SK-N-SH (cell line): ENCODE results near the gene HAAO. TPM values are rescaled to one million over a fixed set of nuclear protein-coding genes. Genes with fewer than 3 reads are reported as not detected.

ENCODE experiments used
- CTCF ChIA-PET: fragments of 300-600, 350-600 bp; formaldehyde crosslinking; extraction: SDS; loops from one replicate; lab custom pipeline; 2021; lab: Yijun Ruan, JAX
- POLR2A ChIA-PET: fragments of 350-600 bp; sonication (Branson Sonifier 250); formaldehyde crosslinking; extraction: SDS; loops from one replicate; lab custom pipeline; 2020; ENCODE audit warnings: antibody characterized with exemption, inconsistent platforms; lab: Yijun Ruan, JAX
- DNase-seq: peaks from one replicate; pipeline ENCODE4 v3.0.0; 2012
- H2AFZ ChIP-seq: fragments of 200-600 bp; sonication (generic); 2 replicates; pipeline ENCODE4 v1.8.1; 2016; ENCODE audit warnings: antibody characterized with exemption, mild to moderate bottlenecking, low read depth
- H3F3A ChIP-seq: fragments of 200-600 bp; sonication (generic); replicated peaks from 2 replicates; pipeline ENCODE3; 2016; ENCODE audit warnings: antibody characterized with exemption, mild to moderate bottlenecking; ENCODE audit not compliant: insufficient read depth
- H3K27ac ChIP-seq, 2 experiments: fragments of 200-500 bp in 1 of 2; fragments of 200-600 bp in 1 of 2; sonication (Bioruptor generic) in 1 of 2; sonication (generic), shearing (Covaris generic) in 1 of 2; 2 replicates each; pipeline versions ENCODE4 v1.5.1 to v1.6.1; 2014 to 2016; ENCODE audit warnings: low read depth in 2 of 2, inconsistent platforms in 1 of 2, low read length in 1 of 2, mild to moderate bottlenecking in 1 of 2, mixed read lengths in 1 of 2
- H3K27me3 ChIP-seq: fragments of 200-600 bp; sonication (generic), shearing (Covaris generic); 2 replicates; pipeline ENCODE4 v1.6.1; 2016; ENCODE audit warnings: mixed run types; ENCODE audit not compliant: insufficient read depth
- H3K36me3 ChIP-seq, 2 experiments: fragments of 200-500 bp in 1 of 2; fragments of 200-600 bp in 1 of 2; sonication (Bioruptor generic) in 1 of 2; sonication (generic) in 1 of 2; replicated peaks in 1 of 2; 2 replicates each; pipeline versions ENCODE3 to v1.5.1; 2014 to 2016; ENCODE audit warnings: low read length in 1 of 2, mild to moderate bottlenecking in 1 of 2; ENCODE audit not compliant: insufficient read depth in 2 of 2, control insufficient read depth in 1 of 2
- H3K4me1 ChIP-seq, 2 experiments: fragments of 200-500 bp in 1 of 2; fragments of 200-600 bp in 1 of 2; sonication (Bioruptor generic) in 1 of 2; sonication (generic), shearing (Covaris generic) in 1 of 2; 2 replicates each; pipeline versions ENCODE4 v1.5.1 to v1.6.1; 2014 to 2016; ENCODE audit warnings: low read depth in 1 of 2, low read length in 1 of 2, mixed run types in 1 of 2; ENCODE audit not compliant: insufficient read depth in 2 of 2, control insufficient read depth in 1 of 2
- H3K4me2 ChIP-seq: fragments of 200-600 bp; sonication (generic), shearing (Covaris generic); 2 replicates; pipeline ENCODE4 v1.6.1; 2017; ENCODE audit warnings: mixed run types
- H3K4me3 ChIP-seq, 2 experiments: fragments of 200-500 bp in 1 of 2; fragments of 200-600 bp in 1 of 2; sonication (Bioruptor generic) in 1 of 2; sonication (generic), shearing (Covaris generic) in 1 of 2; 2 replicates each; pipeline versions ENCODE4 v1.5.1 to v1.8.1; 2014 to 2016; ENCODE audit warnings: low read depth in 2 of 2, inconsistent platforms in 1 of 2, low read length in 1 of 2, mild to moderate bottlenecking in 1 of 2, mixed read lengths in 1 of 2, moderate library complexity in 1 of 2
- H3K79me2 ChIP-seq: fragments of 200-600 bp; sonication (generic); 2 replicates; pipeline ENCODE4 v1.8.1; 2017; ENCODE audit warnings: mild to moderate bottlenecking; ENCODE audit not compliant: insufficient read depth
- H3K9ac ChIP-seq: fragments of 200-600 bp; sonication (generic); 2 replicates; pipeline ENCODE4 v1.6.1; 2017; ENCODE audit warnings: mixed run types
- H3K9me2 ChIP-seq: fragments of 200-600 bp; sonication (generic); 2 replicates; pipeline ENCODE4 v1.6.1; 2017; ENCODE audit warnings: mixed run types
- H3K9me3 ChIP-seq: fragments of 200-600 bp; sonication (generic); 2 replicates; pipeline ENCODE4 v1.6.1; 2017; ENCODE audit warnings: mixed run types, mild to moderate bottlenecking, moderate library complexity
- H4K20me1 ChIP-seq: fragments of 200-600 bp; sonication (generic); 2 replicates; pipeline ENCODE4 v1.6.1; 2017; ENCODE audit warnings: mild to moderate bottlenecking, mixed run types; ENCODE audit not compliant: insufficient read depth
- ELF1 ChIP-seq: IDR thresholded peaks from 2 replicates; pipeline ENCODE4 v1.4.0; 2012
- EZH2phosphoT487 ChIP-seq: fragments of 200-600 bp; sonication (generic); IDR thresholded peaks from 2 replicates; pipeline ENCODE4 v1.6.1; 2017; ENCODE audit warnings: low read depth, mixed run types, mild to moderate bottlenecking, antibody characterized with exemption, moderate library complexity, borderline replicate concordance
- FOSL2 ChIP-seq: IDR thresholded peaks from 2 replicates; pipeline ENCODE4 v1.4.0; 2012; ENCODE audit warnings: low read depth, mild to moderate bottlenecking, moderate library complexity, borderline replicate concordance
- FOXJ3 ChIP-seq: sonication (generic); formaldehyde crosslinking; IDR thresholded peaks from 2 replicates; pipeline ENCODE4 v1.5.1; 2020; ENCODE audit warnings: mild to moderate bottlenecking, missing genetic modification reagents
- FOXM1 ChIP-seq: IDR thresholded peaks from 2 replicates; pipeline ENCODE4 v1.4.0; 2012; ENCODE audit warnings: low read depth, mild to moderate bottlenecking
- GABPA ChIP-seq: IDR thresholded peaks from 2 replicates; pipeline ENCODE4 v1.4.0; 2012; ENCODE audit warnings: low read depth, mild to moderate bottlenecking
- GATA2 ChIP-seq: sonication (generic); formaldehyde crosslinking; IDR thresholded peaks from 2 replicates; pipeline ENCODE4 v1.5.0; 2020; ENCODE audit warnings: mild to moderate bottlenecking, missing genetic modification reagents
- IRF3 ChIP-seq: fragments of 150-350 bp; IDR thresholded peaks from 2 replicates; pipeline ENCODE4 v1.6.1; 2016; ENCODE audit warnings: mild to moderate bottlenecking, low read depth, low read length
- MEF2A ChIP-seq: IDR thresholded peaks from 2 replicates; pipeline ENCODE4 v1.4.0; 2012; ENCODE audit warnings: low read depth, borderline replicate concordance
- MXI1 ChIP-seq: IDR thresholded peaks from 2 replicates; pipeline ENCODE4 v1.6.1; 2012; ENCODE audit warnings: mild to moderate bottlenecking, low read depth, low read length, improper control_type of control experiment
- NFIC ChIP-seq: IDR thresholded peaks from 2 replicates; pipeline ENCODE4 v1.4.0; 2012; ENCODE audit warnings: borderline replicate concordance
- NRF1 ChIP-seq: IDR thresholded peaks from 2 replicates; pipeline ENCODE4 v1.6.1; 2012; ENCODE audit warnings: low read depth, mild to moderate bottlenecking, low read length
- PBX3 ChIP-seq: IDR thresholded peaks from 2 replicates; pipeline ENCODE4; 2012
- RCOR1 ChIP-seq: fragments of 150-350 bp; IDR thresholded peaks from 2 replicates; pipeline ENCODE4 v1.6.1; 2017; ENCODE audit warnings: antibody characterized with exemption, low read length
- SIN3A ChIP-seq: IDR thresholded peaks from 2 replicates; pipeline ENCODE4 v1.6.1; 2012; ENCODE audit warnings: low read depth, mild to moderate bottlenecking, low read length, moderate library complexity, borderline replicate concordance
- SMC3 ChIP-seq: IDR thresholded peaks from 2 replicates; pipeline ENCODE4 v1.6.1; 2012; ENCODE audit warnings: low read depth, low read length, improper control_type of control experiment
- TEAD4 ChIP-seq: IDR thresholded peaks from 2 replicates; pipeline ENCODE4 v1.4.0; 2012; ENCODE audit warnings: mild to moderate bottlenecking, borderline replicate concordance; ENCODE audit not compliant: insufficient read depth
- USF1 ChIP-seq: IDR thresholded peaks from 2 replicates; pipeline ENCODE4 v1.4.0; 2012; ENCODE audit warnings: low read depth, borderline replicate concordance
- USF2 ChIP-seq: fragments of 150-350 bp; IDR thresholded peaks from 2 replicates; pipeline ENCODE4 v1.6.1; 2017; ENCODE audit warnings: antibody characterized with exemption, low read length, low read depth, borderline replicate concordance
- YY1 ChIP-seq: IDR thresholded peaks from 2 replicates; pipeline ENCODE4 v1.4.0; 2012; ENCODE audit warnings: low read depth, mild to moderate bottlenecking
- ZBTB33 ChIP-seq: IDR thresholded peaks from 2 replicates; pipeline ENCODE4 v1.4.0; 2012; ENCODE audit warnings: low read depth, borderline replicate concordance
- WGBS: methylation state at CpG from one replicate; pipeline ENCODE4 v1.1.6; 2017; ENCODE audit warnings: low lambda C conversion rate; 5-methylcytosine and 5-hydroxymethylcytosine counted together
- polyA plus RNA-seq, 3 experiments: library from polyadenylated mRNA; depleted of rRNA; stranded (reverse); fragments of >200 nt; gene quantifications; 2 replicates each; pipeline ENCODE4 v1.2.3, GENCODE V29; 2012

The HAAO gene
- polyA plus RNA-seq, 1 of the 3 experiments (the other 2 are of a cell fraction), result not detected

- CTCF ChIA-PET, result interaction anchor here (1.3 kb wide), 1 partner anchor 25 kb away, joined by 3 read pairs; no protein-coding TSS in a partner anchor
- H3K9me2 ChIP-seq, result no peaks in the 10 kb centered on the region
These were observed 9.8 kb upstream of the HAAO start for GRCh38 chr2:42802150-42802549.

GRCh38 chr2:42801381-42801780 lies 9.0 kb upstream of the HAAO start:
- no peak overlapping the region; the same call in 1 of the 2 replicates for H3K4me2 ChIP-seq
- POLR2A ChIA-PET, result interaction anchor here (2.0 kb wide), 1 partner anchor 9 kb away, joined by 7 read pairs; no protein-coding TSS in a partner anchor
- H3K9me3 ChIP-seq, result no peaks in the 10 kb centered on the region
- H4K20me1 ChIP-seq, result no peaks in the 10 kb centered on the region
- no peak overlapping the region for H2AFZ ChIP-seq
- no peaks in the 10 kb centered on the region for H3K27me3 ChIP-seq
- no peak for DNase-seq
- H3K9ac ChIP-seq, result no peak overlapping the region
- no peak overlapping the region for H3K4me3 ChIP-seq
- H3K27ac ChIP-seq, result no peak overlapping the region; a peak in 1 of 4 replicates
- no peaks in the 10 kb centered on the region for H3K79me2 ChIP-seq
- TF ChIP-seq FOXJ3 (CRISPR knock-in tag) (no peak), ZBTB33 (no peak), MEF2A (no peak), MXI1 (no peak), NFIC (peak; percentile 29; the same call in 1 of the 2 replicates), IRF3 (no peak), ELF1 (no peak)
- WGBS, result 47% methylated on average over 4 of the region's 4 CpGs
- no peaks in the 10 kb centered on the region for H3F3A ChIP-seq
- peaks cover 0 to 3% of the 10 kb centered on the region in 2 experiments; a peak in 1 of 4 replicates for H3K4me1 ChIP-seq
- H3K36me3 ChIP-seq, result no peaks in the 10 kb centered on the region
- CTCF ChIA-PET, result interaction anchor here (0.9 to 2.8 kb wide), 6 partner anchors 9 to 26 kb away, joined by 3 to 21 read pairs (median 4); partner anchors contain the start of gene HAAO
- H3K9me2 ChIP-seq, result no peaks in the 10 kb centered on the region

More at GRCh38 chr2:42802150-42802549, 9.8 kb upstream of the HAAO start:
- Histone ChIP-seq H3K79me2 (no peaks in the 10 kb centered on the region), H4K20me1 (no peaks in the 10 kb centered on the region), H3F3A (no peaks in the 10 kb centered on the region), H3K4me1 (peaks cover 0 to 3% of the 10 kb centered on the region in 2 experiments; a peak in 1 of 4 replicates), H3K36me3 (no peaks in the 10 kb centered on the region), H3K9ac (no peak overlapping the region), H3K9me3 (no peaks in the 10 kb centered on the region), H2AFZ (no peak overlapping the region), H3K4me3 (no peak overlapping the region), H3K27me3 (no peaks in the 10 kb centered on the region), H3K27ac (no peak overlapping the region), H3K4me2 (no peak overlapping the region)
- no peak for TF ChIP-seq FOSL2
- no peak for TF ChIP-seq SIN3A
- TF ChIP-seq TEAD4, result no peak
- TF ChIP-seq MEF2A, result no peak
- no peak for TF ChIP-seq SMC3
- no peak for TF ChIP-seq ELF1
- no peak for TF ChIP-seq NRF1
- no peak for TF ChIP-seq GABPA
- TF ChIP-seq YY1, result no peak
- no peak for TF ChIP-seq PBX3
- no peak for TF ChIP-seq FOXM1
- no peak for TF ChIP-seq USF2
- no peak for TF ChIP-seq USF1
- no peak for TF ChIP-seq GATA2 (CRISPR knock-in tag)
- TF ChIP-seq RCOR1, result no peak
- no peak for TF ChIP-seq EZH2phosphoT487
- 76% methylated on average over 6 of the region's 6 CpGs for WGBS
- DNase-seq, result no peak
- POLR2A ChIA-PET, result no interaction called here
